ENCODE measurements around the gene TM4SF4. TPM values are rescaled to one million over a fixed set of nuclear protein-coding genes. Genes with fewer than 3 reads are reported as not detected.
A peak's percentile ranks its signal among the peaks of the same experiment; 100 is the strongest.
"Not testable (repeated sequence)": the region's sequence is repeated elsewhere in the genome, so short reads cannot be mapped to it uniquely, and the experiment has no call there.

TM4SF4 gene
- total RNA-seq, 1 donor from 2014 or later = not detected

GRCh38 chr3:149441642-149442041 lies 32.9 kb upstream of the TM4SF4 start:
- TF ChIP-seq CTCF (IDR thresholded peaks at IDR 0.05) = no peak
- Histone ChIP-seq H3K27me3 (ENCODE audit: low read depth) (no peaks in the 10 kb centered on the region), H3K4me1 (peaks cover 8% of the 10 kb centered on the region), H3K4me3 (no peak overlapping the region), H3K36me3 (no peaks in the 10 kb centered on the region), H3K27ac (no peak overlapping the region), H3K9me3 (no peaks in the 10 kb centered on the region)
- ATAC-seq = no peak
- DNase-seq = no peak
- intact Hi-C loops (cut with DNase I) = no loop called here

DNA sequence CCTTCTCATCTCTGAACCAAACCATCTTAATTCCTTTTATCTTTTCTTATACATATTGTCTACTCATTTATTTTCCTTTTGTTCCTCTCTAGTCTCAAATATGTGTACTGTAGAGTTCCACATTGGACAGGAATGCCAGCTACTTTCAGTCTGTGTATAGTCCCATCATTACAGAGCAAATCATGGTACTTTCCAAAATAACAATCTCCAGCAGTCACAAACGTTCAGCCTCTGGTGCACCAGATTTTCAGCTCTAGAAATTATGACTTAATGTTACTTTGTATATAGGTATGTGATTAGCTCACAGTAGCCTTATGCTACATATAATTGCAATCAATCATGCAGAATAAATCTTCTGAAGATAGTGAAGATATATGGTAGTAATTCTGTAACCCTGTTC lies 32.5 kb upstream of the TM4SF4 start:
- no peak overlapping the region for H3K27ac ChIP-seq
- no peak for TF ChIP-seq CTCF (IDR thresholded peaks at IDR 0.05)
- peaks cover 8% of the 10 kb centered on the region for H3K4me1 ChIP-seq
- no peak overlapping the region for H3K4me3 ChIP-seq
- ATAC-seq = no peak
- intact Hi-C loops (cut with DNase I) = no loop called here
- H3K27me3 ChIP-seq (ENCODE audit: low read depth) = no peaks in the 10 kb centered on the region
- no peaks in the 10 kb centered on the region for H3K9me3 ChIP-seq
- DNase-seq = no peak
- no peaks in the 10 kb centered on the region for H3K36me3 ChIP-seq

DNA sequence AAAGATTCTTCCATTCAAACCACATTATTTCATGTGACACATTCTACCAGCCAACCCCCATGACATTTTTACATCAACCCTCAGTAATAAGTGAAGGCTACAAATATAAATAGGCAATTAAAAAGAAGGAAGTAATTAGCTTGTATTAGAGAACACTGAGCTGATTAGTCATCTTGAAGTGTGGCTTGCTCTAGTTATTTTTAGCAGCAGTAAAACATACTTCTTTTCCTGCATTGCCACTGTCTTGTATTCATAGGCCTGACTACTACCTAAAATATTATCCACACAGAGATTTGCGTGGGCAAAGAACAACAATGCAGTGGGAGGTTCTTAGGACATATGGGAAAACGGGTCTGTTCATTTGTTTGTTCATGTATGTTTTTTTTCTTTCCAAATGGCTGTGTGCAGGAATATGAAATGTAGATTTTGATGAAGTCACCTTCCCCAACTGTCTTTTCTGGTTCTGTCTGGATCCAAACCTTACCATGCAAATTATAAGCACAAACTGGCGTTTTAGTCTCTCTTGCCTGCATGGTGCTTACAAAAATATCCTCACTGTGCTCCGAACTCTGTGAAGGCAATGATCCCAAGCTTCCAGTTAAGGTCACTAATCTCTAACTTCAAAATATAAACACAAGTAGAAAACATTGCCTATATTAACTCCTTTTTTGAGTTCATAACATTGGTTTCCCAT lies 31.5 kb upstream of the TM4SF4 start:
- ATAC-seq (peak in 1 of 2 donors; percentile 68), DNase-seq (no peak)
- Histone ChIP-seq H3K27me3 (ENCODE audit: low read depth) (no peaks in the 10 kb centered on the region), H3K4me3 (no peak overlapping the region), H3K27ac (no peak overlapping the region), H3K4me1 (peaks cover 8% of the 10 kb centered on the region), H3K36me3 (no peaks in the 10 kb centered on the region), H3K9me3 (no peaks in the 10 kb centered on the region)
- intact Hi-C loops (cut with DNase I) = no loop called here
- no peak for TF ChIP-seq CTCF (IDR thresholded peaks at IDR 0.05)

- intact Hi-C loops (cut with DNase I) = no loop called here
- ATAC-seq (no peak), DNase-seq (no peak)
- H3K4me3 ChIP-seq = no peak overlapping the region
- no peaks in the 10 kb centered on the region for H3K27me3 ChIP-seq (ENCODE audit: low read depth)
- no peak for TF ChIP-seq CTCF (IDR thresholded peaks at IDR 0.05)
- no peaks in the 10 kb centered on the region for H3K36me3 ChIP-seq
- H3K9me3 ChIP-seq = no peaks in the 10 kb centered on the region
- H3K27ac ChIP-seq = no peak overlapping the region
- H3K4me1 ChIP-seq = peaks cover 11% of the 10 kb centered on the region
These were observed 31.0 kb upstream of the TM4SF4 start for GRCh38 chr3:149443545-149443912.

DNA sequence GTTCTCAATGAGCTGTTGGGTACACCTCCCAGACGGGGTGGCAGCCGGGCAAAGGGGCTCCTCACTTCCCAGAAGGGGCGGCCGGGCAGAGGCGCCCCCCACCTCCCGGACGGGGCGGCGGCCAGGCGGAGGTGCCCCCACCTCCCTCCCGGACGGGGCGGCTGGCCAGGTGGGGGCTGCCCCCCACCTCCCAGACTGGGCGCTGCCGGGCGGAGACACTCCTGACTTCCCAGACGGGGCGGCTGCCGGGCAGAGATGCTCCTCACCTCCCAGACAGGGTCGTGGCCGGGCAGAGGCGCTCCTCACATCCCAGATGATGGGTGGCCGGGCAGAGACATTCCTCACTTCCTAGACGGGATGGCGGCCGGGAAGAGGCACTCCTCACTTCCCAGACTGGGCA lies 29.6 kb upstream of the TM4SF4 start:
- H3K36me3 ChIP-seq; ATAC-seq; DNase-seq; intact Hi-C loops (cut with DNase I); H3K4me3 ChIP-seq; H3K27ac ChIP-seq; H3K27me3 ChIP-seq (ENCODE audit: low read depth); H3K9me3 ChIP-seq: not testable (repeated sequence)
- H3K4me1 ChIP-seq = peaks cover 24% of the 10 kb centered on the region

- Histone ChIP-seq H3K9me3 (peaks cover 7% of the 10 kb centered on the region), H3K27ac (no peak overlapping the region), H3K4me3 (no peak overlapping the region), H3K36me3 (no peaks in the 10 kb centered on the region), H3K27me3 (ENCODE audit: low read depth) (no peaks in the 10 kb centered on the region), H3K4me1 (peaks cover 22% of the 10 kb centered on the region)
- intact Hi-C loops (cut with DNase I) = no loop called here
- DNase-seq = no peak
- ATAC-seq = peak; percentile 78 to 84
- TF ChIP-seq CTCF (IDR thresholded peaks at IDR 0.05) = no peak
These were observed 26.1 kb upstream of the TM4SF4 start for GRCh38 chr3:149448331-149448831.

All from lower lobe of right lung (tissue), 2 donors.